ENCODE data around the gene MGA.

MGA gene

DNA sequence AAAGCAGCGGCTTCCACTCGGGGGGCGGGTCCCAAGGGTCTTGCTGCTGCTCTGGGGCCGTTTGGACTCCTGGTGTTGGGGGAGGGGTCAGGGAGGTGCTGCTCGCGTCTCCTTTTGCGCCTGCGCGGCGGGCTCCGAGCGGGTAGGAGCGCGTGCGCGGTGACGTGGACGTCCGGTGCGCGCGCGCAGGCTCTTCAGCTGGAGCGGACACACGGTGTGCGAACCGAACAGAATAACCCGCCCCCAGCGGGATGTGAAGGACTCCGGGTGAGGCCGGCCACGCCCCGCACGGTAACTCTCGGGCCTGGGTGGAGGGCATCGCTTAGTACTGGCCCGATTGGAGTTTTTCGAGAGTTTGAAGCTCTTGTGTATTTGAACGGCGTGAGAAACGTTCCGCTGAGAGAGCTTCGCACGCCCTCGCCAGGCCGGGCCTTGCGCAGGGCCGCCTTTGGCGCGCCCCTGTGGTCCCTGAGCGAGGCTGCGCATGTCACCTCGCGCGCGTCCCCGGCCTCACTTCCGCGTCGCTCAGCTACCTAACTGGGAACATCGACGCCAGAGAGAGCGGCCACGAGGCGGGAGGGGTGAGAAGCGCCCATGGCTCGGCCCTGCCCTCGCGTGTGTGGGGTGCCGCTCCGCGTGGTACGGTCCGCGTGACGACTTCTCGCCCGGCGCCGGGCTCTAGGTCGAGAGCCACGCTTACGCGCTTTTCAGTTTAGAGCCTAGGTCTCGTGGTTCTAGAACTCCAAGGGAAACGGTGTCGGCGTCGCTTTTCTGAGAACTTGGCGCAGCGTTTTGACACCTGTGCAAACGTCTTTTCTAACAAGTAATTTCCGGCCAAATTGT, at the start of gene MGA:
MGA (plus strand) TSS at position 171 of the 843 bp plus-strand sequence.
- DNase-seq (ENCODE audit: low spot score) = peak; percentile 95

GRCh38 chr15:41620536-41621199, 39.5 kb upstream of the MGA start:
- DNase-seq (ENCODE audit: low spot score) = no peak

DNA sequence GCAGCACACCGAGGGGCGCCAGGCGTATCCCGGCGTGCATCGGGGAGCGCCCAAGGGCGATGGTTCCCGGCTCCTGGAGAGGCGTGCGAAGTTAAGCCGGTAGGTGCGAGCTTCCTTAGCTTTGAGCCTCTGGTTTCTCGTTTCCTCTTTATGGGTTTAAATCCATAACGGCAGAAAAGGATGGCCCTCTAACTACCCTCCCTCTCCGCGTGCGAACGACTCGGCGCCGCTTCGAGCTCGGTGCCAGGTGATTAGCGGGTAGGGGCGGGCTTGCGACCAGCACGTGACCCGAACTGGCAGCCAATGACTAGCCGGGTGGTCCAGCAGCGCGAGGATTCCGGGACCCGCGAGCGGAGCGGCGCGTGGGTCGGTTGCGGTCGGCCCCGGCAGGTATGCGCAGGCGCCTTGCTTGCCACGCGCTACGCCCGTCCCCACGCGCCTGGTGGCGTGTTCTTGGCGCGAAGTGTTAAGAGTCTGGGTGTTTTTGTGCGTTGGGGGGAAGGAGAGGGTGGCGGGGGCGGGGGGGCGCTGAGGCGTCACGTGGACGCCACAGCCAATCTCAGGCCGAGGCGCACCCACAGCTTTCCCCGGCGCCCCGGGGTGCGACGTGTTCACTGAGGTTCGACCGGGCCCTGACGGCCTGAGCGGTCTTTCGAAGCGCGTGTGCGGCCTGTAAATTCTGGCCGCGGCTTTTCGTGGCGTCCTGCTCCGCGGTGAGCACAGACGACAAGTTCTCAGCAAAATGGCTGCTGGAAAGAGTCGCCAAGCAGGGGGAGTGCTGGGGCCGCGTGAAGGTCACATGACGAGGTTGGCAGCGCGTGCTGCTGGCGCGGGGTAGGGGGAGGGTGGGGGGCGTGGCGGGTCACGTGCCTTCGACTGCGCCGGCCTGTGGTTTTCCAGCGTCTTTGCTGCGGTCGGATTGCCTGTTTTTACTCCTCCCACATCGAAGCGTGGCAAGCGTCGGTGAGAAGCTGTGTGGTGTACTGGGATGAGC, 38.7 kb upstream of the MGA start:
- peak; percentile 85 for DNase-seq (ENCODE audit: low spot score)

- no peak for DNase-seq (ENCODE audit: low spot score)
Measured at GRCh38 chr15:41622901-41623300, 37.3 kb upstream of the MGA start.

- DNase-seq (ENCODE audit: low spot score) = no peak
Measured at GRCh38 chr15:41627203-41627602, 33.0 kb upstream of the MGA start.

- no peak for DNase-seq (ENCODE audit: low spot score)
Measured at GRCh38 chr15:41629463-41629862, 30.7 kb upstream of the MGA start.

DNA sequence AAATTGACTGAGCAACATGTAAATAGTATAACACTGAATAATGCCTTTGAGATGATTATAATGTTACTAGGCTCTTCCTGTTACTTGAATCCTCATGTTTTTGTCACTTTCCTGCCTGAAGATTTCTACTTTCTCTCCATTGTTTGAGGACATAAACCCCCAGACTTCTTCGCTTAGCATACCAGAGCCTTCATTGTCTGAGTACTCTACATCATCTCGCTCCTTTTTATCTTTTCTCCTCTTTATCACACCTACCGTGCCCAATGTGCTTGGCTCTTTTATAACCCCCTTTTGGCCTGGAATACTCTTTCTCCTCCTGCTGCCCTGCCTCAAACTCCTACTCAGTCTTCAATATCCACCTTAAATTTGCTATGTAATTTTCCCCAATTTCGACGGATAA, 30.3 kb upstream of the MGA start:
- no peak for DNase-seq (ENCODE audit: low spot score)

DNA sequence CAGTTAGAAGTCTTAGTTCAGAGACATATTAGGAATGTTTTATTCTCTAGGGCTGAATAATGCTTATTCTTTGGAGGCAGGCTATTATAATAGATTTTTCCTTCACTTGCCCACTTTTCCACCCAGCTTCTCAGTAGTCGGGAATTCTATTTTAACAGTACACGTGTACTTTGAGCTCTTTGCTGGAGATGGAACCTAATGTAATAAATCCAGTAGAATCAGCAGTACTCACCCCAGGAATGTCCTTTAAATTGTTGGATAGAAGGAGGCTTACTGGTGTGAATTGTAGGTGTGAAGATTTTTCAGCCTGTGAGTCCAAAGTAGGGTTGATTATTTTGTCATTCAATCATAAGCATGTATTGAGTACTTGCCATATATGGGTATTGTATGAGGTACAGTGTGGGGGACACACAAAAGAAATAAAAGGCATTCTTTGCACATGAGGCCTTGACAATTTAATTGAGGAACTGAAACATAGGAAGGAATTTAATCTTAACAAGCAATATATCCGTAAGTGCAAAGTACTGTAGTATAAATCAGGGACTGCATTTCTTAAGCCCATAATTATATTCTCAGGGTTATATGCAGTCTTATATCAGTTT, 29.5 kb upstream of the MGA start:
- DNase-seq (ENCODE audit: low spot score) = no peak

GRCh38 chr15:41631880-41632470, 28.2 kb upstream of the MGA start:
- no peak for DNase-seq (ENCODE audit: low spot score)

- no peak for DNase-seq (ENCODE audit: low spot score)
Measured at GRCh38 chr15:41633609-41634008, 26.6 kb upstream of the MGA start.

GRCh38 chr15:41634072-41634626, 26.1 kb upstream of the MGA start:
- no peak for DNase-seq (ENCODE audit: low spot score)

GRCh38 chr15:41637086-41637485, 23.1 kb upstream of the MGA start:
- DNase-seq (ENCODE audit: low spot score) = no peak

DNA sequence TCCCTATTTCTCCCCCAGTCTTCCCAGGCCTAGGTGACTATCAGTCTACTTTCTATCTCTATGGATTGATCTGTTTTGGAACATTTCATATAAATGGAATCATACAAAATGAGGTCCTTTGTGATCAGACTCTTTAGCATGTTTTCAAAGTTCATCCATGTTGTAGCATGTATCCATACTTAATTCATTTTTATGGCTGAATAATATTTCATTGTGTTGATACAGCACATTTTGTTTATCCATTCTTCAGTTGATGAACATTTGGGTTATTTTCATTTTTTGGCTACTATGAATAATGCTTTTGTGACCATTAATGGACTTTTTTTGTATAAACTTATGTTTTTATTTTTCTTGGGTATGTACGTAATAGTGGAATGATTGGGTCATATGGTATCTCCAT, 19.2 kb upstream of the MGA start:
- DNase-seq (ENCODE audit: low spot score) = no peak

GRCh38 chr15:41647262-41647661, 12.9 kb upstream of the MGA start:
- no peak for DNase-seq (ENCODE audit: low spot score)

GRCh38 chr15:41648097-41648496, 12.1 kb upstream of the MGA start:
- DNase-seq (ENCODE audit: low spot score) = no peak

- no peak for DNase-seq (ENCODE audit: low spot score)
Measured at GRCh38 chr15:41648770-41649169, 11.4 kb upstream of the MGA start.

DNA sequence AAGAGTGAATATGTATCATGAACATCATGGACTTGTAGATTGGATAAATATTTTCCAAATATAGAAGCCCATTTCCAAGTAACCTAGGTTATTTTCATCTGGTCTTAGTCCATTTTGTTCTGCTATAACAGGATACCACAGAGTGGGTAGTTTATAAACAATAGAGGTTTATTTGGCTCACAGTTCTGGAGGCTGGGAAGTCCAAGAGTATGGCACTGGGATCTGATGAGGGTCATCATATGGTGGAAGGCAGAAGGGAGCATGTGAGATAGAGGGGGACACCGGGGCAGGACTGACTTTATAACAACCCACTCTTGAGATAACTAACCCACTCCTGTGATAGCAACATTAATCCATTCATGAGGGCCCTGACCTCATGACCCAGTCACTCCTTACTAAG, 9.4 kb upstream of the MGA start:
- no peak for DNase-seq (ENCODE audit: low spot score)

- no peak for DNase-seq (ENCODE audit: low spot score)
Measured at GRCh38 chr15:41651373-41651772, 8.8 kb upstream of the MGA start.

GRCh38 chr15:41653760-41654159, 6.4 kb upstream of the MGA start:
- no peak for DNase-seq (ENCODE audit: low spot score)

DNA sequence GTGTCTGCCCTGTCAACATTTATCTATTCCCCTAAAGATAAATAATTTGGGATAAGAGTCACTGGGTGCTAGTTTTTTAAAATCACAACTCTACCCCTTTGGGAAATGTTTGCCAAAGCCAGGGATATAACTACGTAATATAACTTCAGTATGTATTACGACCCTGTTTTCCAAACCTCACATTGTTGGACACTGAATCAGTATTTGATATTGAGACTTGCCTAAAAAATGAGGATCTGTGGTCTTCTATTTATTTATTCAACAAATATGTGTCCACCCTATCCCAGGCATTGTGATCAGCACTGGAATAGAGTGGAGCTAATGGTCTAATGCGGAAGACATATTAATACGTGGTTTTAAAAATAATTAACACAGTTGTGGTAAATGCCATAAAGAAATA, 4.5 kb upstream of the MGA start:
- no peak for DNase-seq (ENCODE audit: low spot score)

DNA sequence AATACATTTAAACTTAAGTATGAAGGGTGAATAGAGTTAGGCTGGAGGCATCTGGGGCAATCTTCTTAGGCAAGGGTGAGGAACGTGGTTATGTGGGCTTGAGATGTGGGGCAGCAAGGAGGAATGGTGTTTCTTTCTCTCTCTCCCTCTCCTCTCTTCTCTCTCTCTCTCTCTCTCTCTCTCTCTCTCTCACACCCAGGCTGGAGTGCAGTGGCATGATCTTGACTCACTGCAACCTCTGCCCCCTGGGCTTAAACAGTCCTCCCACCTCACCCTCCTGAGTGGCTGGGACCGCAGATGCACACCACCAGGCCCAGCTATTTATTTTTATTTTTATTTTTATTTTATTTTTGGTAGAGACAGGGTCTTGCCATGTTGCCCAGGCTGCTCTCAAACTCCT, 4.0 kb upstream of the MGA start:
- DNase-seq (ENCODE audit: low spot score) = no peak
